Fibroblast of pulmonary artery (primary cell): Measurements from ENCODE around the gene CD226.
"Not testable (repeated sequence)": the region's sequence is repeated elsewhere in the genome, so short reads cannot be mapped to it uniquely, and the experiment has no call there.

Experiments
- DNase-seq: peaks from one replicate; pipeline ENCODE4 v3.0.0-alpha.2; 2010; ENCODE audit warnings: low read depth
- H3K4me3 ChIP-seq: replicated peaks from 2 replicates; pipeline ENCODE4 v1.5.1; 2011; ENCODE audit warnings: low read depth, mild to moderate bottlenecking, control low read depth, low read length, moderate library complexity
- TF ChIP-seq, protein P1 (sequence below): IDR thresholded peaks from 2 replicates; pipeline ENCODE4 v1.5.1; 2011; ENCODE audit warnings: mild to moderate bottlenecking, control low read depth, low read length, inconsistent platforms; ENCODE audit errors: missing control alignments

Gene CD226

DNA sequence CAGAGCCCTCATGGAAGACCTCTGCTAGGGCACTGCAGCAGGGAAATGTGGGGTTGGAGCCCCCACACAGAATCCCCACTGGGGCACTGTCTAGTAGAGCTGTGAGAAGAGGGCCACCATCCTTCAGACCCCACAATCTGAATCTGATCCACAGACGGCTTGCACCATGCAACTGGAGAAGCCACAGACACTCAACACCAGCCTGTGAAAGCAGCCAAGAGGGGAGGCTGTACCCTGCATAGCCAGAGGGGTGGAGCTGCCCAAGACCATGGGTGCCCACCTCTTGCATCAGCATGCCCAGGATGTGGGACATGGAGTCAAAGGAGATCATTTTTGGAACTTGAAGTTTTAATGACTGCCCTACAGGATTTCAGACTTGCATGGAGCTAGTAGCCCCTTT, 6.5 kb downstream of the CD226 start:
- H3K4me3 ChIP-seq, result no peak overlapping the region
- DNase-seq, result no peak
- TF ChIP-seq, protein P1, sequence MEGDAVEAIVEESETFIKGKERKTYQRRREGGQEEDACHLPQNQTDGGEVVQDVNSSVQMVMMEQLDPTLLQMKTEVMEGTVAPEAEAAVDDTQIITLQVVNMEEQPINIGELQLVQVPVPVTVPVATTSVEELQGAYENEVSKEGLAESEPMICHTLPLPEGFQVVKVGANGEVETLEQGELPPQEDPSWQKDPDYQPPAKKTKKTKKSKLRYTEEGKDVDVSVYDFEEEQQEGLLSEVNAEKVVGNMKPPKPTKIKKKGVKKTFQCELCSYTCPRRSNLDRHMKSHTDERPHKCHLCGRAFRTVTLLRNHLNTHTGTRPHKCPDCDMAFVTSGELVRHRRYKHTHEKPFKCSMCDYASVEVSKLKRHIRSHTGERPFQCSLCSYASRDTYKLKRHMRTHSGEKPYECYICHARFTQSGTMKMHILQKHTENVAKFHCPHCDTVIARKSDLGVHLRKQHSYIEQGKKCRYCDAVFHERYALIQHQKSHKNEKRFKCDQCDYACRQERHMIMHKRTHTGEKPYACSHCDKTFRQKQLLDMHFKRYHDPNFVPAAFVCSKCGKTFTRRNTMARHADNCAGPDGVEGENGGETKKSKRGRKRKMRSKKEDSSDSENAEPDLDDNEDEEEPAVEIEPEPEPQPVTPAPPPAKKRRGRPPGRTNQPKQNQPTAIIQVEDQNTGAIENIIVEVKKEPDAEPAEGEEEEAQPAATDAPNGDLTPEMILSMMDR, result no peak

DNA sequence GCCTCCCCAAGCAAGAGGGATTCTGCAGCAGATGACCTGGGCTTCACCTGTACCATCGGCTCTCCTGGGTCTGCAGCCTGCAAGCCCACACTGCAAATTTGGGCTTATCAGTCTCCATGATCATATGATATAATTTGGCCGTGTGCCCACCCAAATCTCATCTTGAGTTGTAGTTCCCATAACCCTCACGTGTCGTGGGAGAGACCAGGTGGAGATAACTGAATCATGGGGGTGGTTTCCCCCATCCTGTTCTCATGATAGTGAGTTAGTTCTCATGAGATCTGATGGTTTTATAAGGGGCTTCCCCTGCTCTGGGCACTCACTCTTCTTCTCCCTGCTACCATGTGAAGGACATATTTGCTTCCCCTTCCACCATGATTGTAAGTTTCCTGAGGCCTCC, 7.9 kb downstream of the CD226 start:
- not testable (repeated sequence) for DNase-seq, H3K4me3 ChIP-seq

DNA sequence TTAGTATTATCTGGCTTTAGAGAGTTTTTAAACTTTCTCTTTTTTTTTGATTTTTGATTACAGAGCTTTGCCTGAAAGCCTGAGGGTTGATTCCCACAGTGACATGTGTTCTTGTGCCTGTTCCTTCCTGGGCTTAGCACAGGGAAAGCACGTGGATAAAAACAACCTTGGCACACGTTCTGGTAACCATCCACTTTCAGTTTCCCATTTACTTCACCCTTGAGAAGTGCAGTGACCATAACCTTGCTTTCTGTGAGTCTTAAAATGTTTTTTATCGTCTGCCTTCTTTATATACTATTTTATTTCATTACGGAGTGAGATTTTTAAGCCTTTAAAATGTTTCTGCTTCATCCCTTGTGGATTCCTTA, 11.5 kb downstream of the CD226 start:
- TF ChIP-seq, protein P1, result no peak
- H3K4me3 ChIP-seq, result no peak overlapping the region
- DNase-seq, result peak; percentile 6

DNA sequence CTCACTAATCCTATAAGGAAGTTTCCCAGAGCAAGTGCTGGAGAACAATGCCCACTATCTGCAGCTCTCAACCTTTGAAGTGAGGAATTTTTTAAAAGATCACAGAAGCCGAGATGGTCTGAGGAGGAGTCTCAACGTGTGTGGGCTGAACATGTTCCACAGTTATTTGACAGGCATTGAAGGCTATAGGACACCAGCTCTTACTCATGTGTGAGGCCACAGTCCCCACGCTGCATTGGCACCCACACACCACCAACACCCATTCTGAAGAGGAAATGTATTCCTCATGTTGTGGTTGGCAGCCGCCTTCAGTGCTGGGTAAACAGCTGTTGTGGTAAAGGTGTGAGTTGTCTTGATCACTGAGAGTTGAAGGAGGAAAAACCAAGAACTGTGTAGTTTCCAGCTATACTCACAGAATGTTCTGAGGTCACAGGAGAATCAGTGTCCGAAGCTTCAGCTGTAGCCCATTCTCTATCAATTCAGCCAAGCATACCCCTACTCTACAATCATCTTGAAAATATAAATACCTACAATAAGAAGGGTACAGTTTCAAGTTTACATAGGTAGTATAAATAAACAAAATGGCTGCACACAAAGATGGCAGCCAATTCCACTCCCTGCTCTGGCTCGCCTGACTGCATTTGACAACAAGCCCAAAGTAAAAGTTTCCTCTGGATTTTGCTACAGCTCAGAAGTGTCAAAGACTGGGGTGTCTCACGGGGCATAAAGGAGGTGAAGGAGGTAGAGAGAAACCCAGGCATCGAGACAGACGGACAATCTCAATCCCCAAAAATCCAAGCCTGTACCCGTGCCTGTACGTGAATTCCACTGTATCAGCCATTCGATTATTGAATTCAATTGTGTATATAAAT, 12.1 kb downstream of the CD226 start:
- TF ChIP-seq, protein P1, result no peak
- H3K4me3 ChIP-seq, result no peak overlapping the region
- DNase-seq, result no peak

DNA sequence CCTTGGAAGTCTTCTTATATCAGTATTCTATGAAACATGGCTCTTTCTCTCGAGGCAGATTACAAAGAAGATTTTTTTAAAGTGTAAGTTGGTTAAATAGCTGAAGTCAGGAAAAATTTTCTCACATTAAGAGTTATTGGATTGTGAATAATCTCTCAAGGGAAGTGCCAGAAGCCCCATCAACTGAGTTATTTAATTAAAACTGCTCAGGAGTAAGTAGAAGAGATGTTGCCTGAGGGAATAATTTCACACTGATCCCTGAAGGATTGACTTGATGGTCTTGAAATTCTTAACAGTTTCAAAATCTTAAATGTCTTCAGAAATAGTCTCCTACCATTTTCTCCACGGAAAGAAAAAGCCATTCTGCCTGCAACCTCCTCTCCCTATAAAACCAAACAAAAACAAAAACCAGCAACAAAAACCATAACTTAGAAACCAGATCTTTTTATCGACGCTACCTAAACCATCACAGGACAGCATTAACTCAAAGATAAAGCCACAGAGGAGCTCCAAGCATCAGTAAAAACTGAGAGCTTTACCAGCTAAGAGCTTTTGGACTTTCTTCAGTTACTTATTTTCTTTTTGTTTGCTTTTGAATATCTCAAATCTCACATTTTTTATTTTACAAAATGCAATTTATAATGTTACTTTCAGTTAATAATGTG, 12.9 kb downstream of the CD226 start:
- DNase-seq, result no peak
- no peak overlapping the region for H3K4me3 ChIP-seq
- TF ChIP-seq, protein P1, result no peak

DNA sequence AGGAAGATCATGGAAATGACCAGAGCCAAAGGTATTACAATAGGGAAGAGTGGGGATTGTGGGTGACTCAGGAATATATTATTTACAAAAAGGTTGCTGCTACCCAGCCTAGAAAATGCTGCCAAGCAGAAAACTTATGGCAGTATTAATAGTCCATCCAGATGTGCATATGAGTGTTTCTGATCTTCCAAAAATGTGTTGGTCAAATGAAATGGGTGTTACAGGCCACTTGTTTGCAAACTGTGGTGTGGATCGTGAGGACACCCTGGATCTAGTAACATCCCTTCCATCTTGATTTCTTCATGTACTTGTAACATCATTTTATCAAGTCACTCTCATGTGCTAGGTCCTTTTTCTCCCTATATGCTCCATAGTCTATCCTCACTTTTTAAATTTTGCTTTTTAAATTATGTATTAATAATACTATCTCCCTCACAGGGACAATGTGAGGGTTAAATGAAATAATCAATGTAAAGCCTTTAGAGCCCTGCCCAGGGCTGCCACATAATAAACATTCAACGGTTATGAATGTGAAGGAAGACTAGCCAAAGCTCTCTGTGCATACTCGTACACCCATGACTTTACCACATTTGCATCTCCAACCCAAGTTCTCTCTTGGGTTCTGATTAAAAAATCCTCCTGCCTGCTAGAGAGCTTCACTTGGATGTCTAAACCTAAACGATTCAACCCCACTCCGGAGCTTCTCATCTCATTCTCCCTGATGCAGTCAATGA, 18.5 kb downstream of the CD226 start:
- DNase-seq, result no peak
- TF ChIP-seq, protein P1, result no peak
- H3K4me3 ChIP-seq, result no peak overlapping the region

DNA sequence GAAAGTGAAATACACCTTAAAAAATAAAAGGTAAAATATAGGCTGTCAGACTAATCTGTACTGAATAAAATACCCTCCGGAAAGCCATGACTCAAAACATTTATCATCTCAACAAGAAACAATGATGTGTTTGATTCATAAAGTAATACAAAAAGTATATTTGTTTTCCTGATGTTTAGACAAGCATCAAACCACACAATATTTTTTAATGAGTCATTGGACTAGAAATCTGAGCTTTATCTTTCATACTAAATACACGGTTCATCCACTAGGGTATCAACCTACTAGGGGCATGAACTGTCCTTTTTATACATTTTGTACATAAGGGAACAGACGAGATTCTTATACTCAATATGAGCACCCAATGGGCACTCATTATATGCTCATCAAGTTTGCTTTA, 31.3 kb downstream of the CD226 start:
- H3K4me3 ChIP-seq, result no peak overlapping the region
- TF ChIP-seq, protein P1, result no peak
- no peak for DNase-seq
